Measurements from ENCODE around the gene MAN2A2.

The MAN2A2 gene

DNA sequence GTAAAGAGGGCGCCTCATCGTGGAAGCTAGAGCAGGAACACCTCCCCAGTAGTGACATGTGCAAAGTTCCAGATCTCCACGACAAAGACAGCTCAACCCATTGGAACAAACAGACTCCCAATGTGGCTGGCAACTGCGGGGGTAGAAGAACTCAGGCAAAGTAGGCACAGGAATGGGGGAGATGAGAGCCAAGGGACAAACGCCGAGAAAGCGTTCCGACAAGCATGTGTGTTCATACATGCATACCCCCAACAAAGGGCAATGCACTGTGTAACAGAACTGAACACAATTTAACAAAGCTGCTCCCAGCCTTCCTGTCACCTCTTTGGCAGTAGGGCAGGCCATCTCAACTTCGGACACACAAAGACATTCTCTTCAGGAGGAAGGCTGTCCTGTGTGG is 63.2 kb downstream of the MAN2A2 start:
- DNase-seq (ENCODE audit: low spot score): no peak
- in situ Hi-C loops (cut with MboI; ENCODE audit: low pct_unique_long_range_greater_than_20kb, low sequenced_read_pairs, unreplicated experiment): no loop called here
- TF ChIP-seq, protein P1, sequence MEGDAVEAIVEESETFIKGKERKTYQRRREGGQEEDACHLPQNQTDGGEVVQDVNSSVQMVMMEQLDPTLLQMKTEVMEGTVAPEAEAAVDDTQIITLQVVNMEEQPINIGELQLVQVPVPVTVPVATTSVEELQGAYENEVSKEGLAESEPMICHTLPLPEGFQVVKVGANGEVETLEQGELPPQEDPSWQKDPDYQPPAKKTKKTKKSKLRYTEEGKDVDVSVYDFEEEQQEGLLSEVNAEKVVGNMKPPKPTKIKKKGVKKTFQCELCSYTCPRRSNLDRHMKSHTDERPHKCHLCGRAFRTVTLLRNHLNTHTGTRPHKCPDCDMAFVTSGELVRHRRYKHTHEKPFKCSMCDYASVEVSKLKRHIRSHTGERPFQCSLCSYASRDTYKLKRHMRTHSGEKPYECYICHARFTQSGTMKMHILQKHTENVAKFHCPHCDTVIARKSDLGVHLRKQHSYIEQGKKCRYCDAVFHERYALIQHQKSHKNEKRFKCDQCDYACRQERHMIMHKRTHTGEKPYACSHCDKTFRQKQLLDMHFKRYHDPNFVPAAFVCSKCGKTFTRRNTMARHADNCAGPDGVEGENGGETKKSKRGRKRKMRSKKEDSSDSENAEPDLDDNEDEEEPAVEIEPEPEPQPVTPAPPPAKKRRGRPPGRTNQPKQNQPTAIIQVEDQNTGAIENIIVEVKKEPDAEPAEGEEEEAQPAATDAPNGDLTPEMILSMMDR (IDR thresholded peaks at IDR 0.05; ENCODE audit: extremely low read depth, insufficient read depth, missing control alignments): no peak

DNA sequence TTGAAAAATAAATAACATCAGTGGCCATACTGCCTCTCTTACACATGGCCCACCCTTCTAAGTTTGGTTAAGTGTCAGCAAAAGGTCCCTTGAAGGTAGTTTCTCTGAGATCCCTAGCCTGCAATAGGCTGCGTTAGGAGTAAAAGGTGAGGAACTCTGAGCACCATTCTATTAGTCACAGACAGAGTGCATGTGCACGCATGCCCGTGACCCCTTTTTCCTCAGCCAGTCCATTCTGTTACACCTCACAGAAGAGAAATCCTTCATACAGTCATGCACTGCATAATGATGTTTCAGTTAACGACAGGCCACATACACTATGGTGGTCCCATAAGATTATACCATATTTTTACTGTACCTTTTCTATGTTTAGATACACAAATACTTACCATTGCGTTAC is 64.1 kb downstream of the MAN2A2 start:
- TF ChIP-seq, protein P1 (IDR thresholded peaks at IDR 0.05; ENCODE audit: extremely low read depth, insufficient read depth, missing control alignments): no peak
- no peak for DNase-seq (ENCODE audit: low spot score)
- in situ Hi-C loops (cut with MboI; ENCODE audit: low pct_unique_long_range_greater_than_20kb, low sequenced_read_pairs, unreplicated experiment): no loop called here

DNA sequence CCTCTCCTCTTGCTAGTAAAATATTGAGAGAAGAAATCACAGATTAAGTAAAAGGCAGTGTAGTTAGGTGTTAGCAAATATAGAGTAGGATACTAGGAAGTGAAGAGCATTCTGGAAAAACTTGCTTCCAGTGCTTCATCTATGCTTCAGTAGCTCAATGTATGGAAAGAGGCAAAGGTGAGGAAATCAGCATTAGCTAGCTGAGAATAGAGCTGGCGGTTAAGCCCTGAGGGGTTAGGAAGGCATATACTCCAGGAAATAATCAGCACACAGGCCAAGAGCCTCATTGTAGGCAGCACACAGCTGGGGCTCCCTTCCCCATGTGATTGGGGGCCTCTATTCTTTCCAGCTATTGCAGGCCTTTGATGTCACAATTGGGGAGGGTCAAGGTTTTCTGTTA is 65.3 kb downstream of the MAN2A2 start:
- in situ Hi-C loops (cut with MboI; ENCODE audit: low pct_unique_long_range_greater_than_20kb, low sequenced_read_pairs, unreplicated experiment): no loop called here
- DNase-seq (ENCODE audit: low spot score): no peak
- TF ChIP-seq, protein P1 (IDR thresholded peaks at IDR 0.05; ENCODE audit: extremely low read depth, insufficient read depth, missing control alignments): no peak

DNA sequence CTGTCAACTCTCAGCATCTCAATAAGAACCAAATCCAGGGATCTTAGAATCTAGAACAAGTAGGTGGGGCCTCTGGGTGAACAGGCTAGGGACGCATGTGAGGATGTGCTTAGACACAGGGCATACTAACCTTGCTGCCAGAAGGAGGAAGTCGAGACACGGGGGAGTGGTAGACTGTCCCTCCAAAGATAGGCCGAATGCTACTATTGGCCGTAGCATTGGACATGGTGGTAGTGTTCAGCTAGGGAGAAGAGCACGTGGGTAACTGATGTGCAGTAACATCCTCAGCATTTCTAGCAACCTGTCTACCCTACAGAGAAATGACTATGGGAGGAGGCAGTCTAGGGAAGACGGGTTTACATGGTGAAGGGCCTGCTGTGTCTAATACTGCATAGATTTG is 67.2 kb downstream of the MAN2A2 start:
- DNase-seq (ENCODE audit: low spot score): no peak
- in situ Hi-C loops (cut with MboI; ENCODE audit: low pct_unique_long_range_greater_than_20kb, low sequenced_read_pairs, unreplicated experiment): no loop called here

DNA sequence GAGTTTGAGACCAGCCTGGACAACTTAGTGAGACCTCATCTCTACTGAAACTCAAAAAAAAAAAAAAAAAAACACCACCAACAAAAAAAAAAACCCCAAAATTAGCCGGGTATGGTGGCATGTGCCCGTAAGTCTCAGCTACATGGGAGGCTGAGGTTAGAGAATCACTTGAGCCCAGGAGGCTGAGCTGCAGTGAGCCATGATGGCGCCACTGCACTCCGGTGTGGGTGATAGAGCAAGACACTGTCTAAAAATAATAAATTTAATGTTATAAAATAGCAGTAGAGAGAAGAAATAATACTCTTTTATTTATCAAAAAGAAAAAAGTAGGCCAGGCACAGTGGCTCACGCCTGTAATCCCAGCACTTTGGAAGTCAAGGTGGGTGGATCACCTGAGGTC is 69.0 kb downstream of the MAN2A2 start:
- in situ Hi-C loops (cut with MboI; ENCODE audit: low pct_unique_long_range_greater_than_20kb, low sequenced_read_pairs, unreplicated experiment): no loop called here
- DNase-seq (ENCODE audit: low spot score): no peak
- TF ChIP-seq, protein P1 (IDR thresholded peaks at IDR 0.05; ENCODE audit: extremely low read depth, insufficient read depth, missing control alignments): no peak

More for the DNA sequence above, 67.2 kb downstream of the MAN2A2 start:
- TF ChIP-seq, protein P1 (IDR thresholded peaks at IDR 0.05; ENCODE audit: extremely low read depth, insufficient read depth, missing control alignments): no peak

All from GM13977 (cell line).